Heart right ventricle (tissue), 16 donors: ENCODE measurements around the gene SV2B. TPM values are rescaled to one million over a fixed set of nuclear protein-coding genes. Genes with fewer than 3 reads are reported as not detected.
A peak's percentile ranks its signal among the peaks of the same experiment; 100 is the strongest.

ENCODE experiments used
- ATAC-seq, 8 donors: fragments of 200-7000 bp; cut with Tn5 transposase; one replicate each; pipeline ENCODE4 v1.9.1; 2020; ENCODE audit warnings: mild to moderate bottlenecking in 8 of 8, moderate library complexity in 8 of 8, moderate number of reproducible peaks in 1 of 8
- DNase-seq, 2 donors: peaks; one replicate each; pipeline ENCODE4 v3.0.0-alpha.2; 2020
- H3K27ac ChIP-seq, 10 donors: fragments of 200-600 bp; sonication (generic) in 2 of 10; one replicate each; pipeline versions ENCODE4 v1.5.0 to v1.8.0; 2020 to 2022; ENCODE audit warnings: mild to moderate bottlenecking in 3 of 10
- H3K27me3 ChIP-seq, 7 donors: fragments of 200-600 bp; one replicate each; pipeline ENCODE4 v1.8.0; 2021 to 2022; ENCODE audit warnings: mild to moderate bottlenecking in 2 of 7
- H3K36me3 ChIP-seq, 9 donors: fragments of 200-600 bp; sonication (generic) in 1 of 9; one replicate each; pipeline versions ENCODE4 v1.5.0 to v1.8.0; 2020 to 2022; ENCODE audit warnings: mild to moderate bottlenecking in 2 of 9
- H3K4me1 ChIP-seq, 9 donors: fragments of 200-600 bp; sonication (generic) in 1 of 9; one replicate each; pipeline versions ENCODE4 v1.5.0 to v1.8.0; 2020 to 2022; ENCODE audit warnings: mild to moderate bottlenecking in 4 of 9
- H3K4me3 ChIP-seq, 10 donors: fragments of 200-600 bp; sonication (generic) in 2 of 10; one replicate each; pipeline versions ENCODE4 v1.5.0 to v1.8.0; 2020 to 2022; ENCODE audit warnings: mild to moderate bottlenecking in 7 of 10, moderate library complexity in 2 of 10
- H3K9me3 ChIP-seq, 11 donors: fragments of 200-600 bp in 10 of 11; sonication (generic) in 2 of 11; one replicate each; pipeline versions ENCODE4 v1.5.0 to v1.8.0; 2013 to 2022; ENCODE audit warnings: mild to moderate bottlenecking in 2 of 11, control low read depth in 1 of 11, moderate library complexity in 1 of 11
- CTCF ChIP-seq, 9 donors: fragments of 200-600 bp; sonication (generic) in 2 of 9; IDR thresholded peaks; one replicate each; pipeline versions ENCODE4 v1.5.0 to v1.8.0; 2021 to 2022; ENCODE audit warnings: antibody characterized with exemption in 9 of 9, mild to moderate bottlenecking in 5 of 9, moderate library complexity in 1 of 9
- WGBS, 2 donors: extraction: QIAGEN DNeasy Blood & Tissue Kit; methylation state at CpG; one replicate each; pipeline ENCODE4 v1.1.7; 2013; ENCODE audit warnings: inconsistent platforms in 1 of 2; 5-methylcytosine and 5-hydroxymethylcytosine counted together
- intact Hi-C, 10 donors: fragments of 100-400 bp; cut with DNase I; formaldehyde crosslinking; loops; one replicate each; pipeline versions ENCODE4 v1.11.1 to v1.14.2; 2022
- polyA plus RNA-seq, 2 donors: library from polyadenylated mRNA; stranded (reverse); fragments of 200-250 nt; gene quantifications; one replicate each; pipeline ENCODE4 v1.2.3, GENCODE V29; 2013
- total RNA-seq, 10 donors: library from RNA; stranded (reverse); fragmentation: NEBNext Ultra II Directional in 3 of 10; extraction: Animal tissue kit (Norgen Biotek cat#: 25700) in 3 of 10; gene quantifications; one replicate each; pipeline versions ENCODE4 v1.2.1 to v1.2.4, GENCODE V29; 2021 to 2023
- donor health status: Arrhythmogenic right ventricular cardiomyopathy.
- donor health status: ischemic (EF 13 %, LVEDD 7.1; RV severe dilation, severe dysfunction).
- donor health status: healthy with polysubstance abuse.
- donor health status: DM: no; HTN: yes; CAD: no.
- donor health status: DM: no; HTN: no; CAD: no.
- donor health status: ischemic (EF 25% LVEDD 6.9; RV normal size, moderate dysfunction).
- donor health status: ischemic (EF 25% LVEDD 5.7; RV mildly dilated, moderate dysfunction).
- donor health status: healthy.
- donor health status: DM: yes; HTN: yes; CAD: no.
- donor health status: Ischemic cardiomyopathy.
- donor health status: ischemic (EF 35%, LVEDD 5.7; RV mildly dilated, moderate dysfunction).
- donor health status: nonischemic (EF 11% LVEDD 7.7; RV severe dilation, severe dysfunction).
- donor health status: DM: yes; HTN: yes; CAD: no.
- donor health status: PGD.
- donor health status: ischemic (EF 29% LVEDD 5.4; RV normal size, mild dysfunction).
- donor health status: nonischemic (EF 23%, LVEDD 6.1; RV moderate dilation, normal function).

SV2B gene
- total and polyA plus RNA-seq, 12 donors: 0.29 to 15.7 (median 1.5) TPM

GRCh38 chr15:91258415-91258759 lies 158.3 kb downstream of the SV2B start:
- H3K36me3 ChIP-seq: no peaks in the 10 kb centered on the region
- no peaks in the 10 kb centered on the region for H3K27me3 ChIP-seq
- ATAC-seq: peak in 2 of 8 donors; percentile 12 to 16
- no peak overlapping the region for H3K27ac ChIP-seq
- 58 to 66% methylated on average over 6 of the region's 6 CpGs for WGBS, 2 donors
- no peak overlapping the region for H3K4me3 ChIP-seq
- peaks cover 0 to 18% (median 0%) of the 10 kb centered on the region in 9 donors for H3K4me1 ChIP-seq
- intact Hi-C loops: no loop called here
- H3K9me3 ChIP-seq: no peaks in the 10 kb centered on the region
- DNase-seq: no peak
- peak in 1 of 9 donors; percentile 7 for TF ChIP-seq CTCF (IDR thresholded peaks at IDR 0.05)

GRCh38 chr15:91259077-91259476 lies 159.0 kb downstream of the SV2B start:
- H3K36me3 ChIP-seq: no peaks in the 10 kb centered on the region
- peaks cover 0 to 19% (median 5%) of the 10 kb centered on the region in 9 donors for H3K4me1 ChIP-seq
- ATAC-seq (no peak), DNase-seq (no peak)
- H3K27ac ChIP-seq: no peak overlapping the region
- H3K27me3 ChIP-seq: no peaks in the 10 kb centered on the region
- no peak overlapping the region for H3K4me3 ChIP-seq
- no peak for TF ChIP-seq CTCF (IDR thresholded peaks at IDR 0.05)
- no peaks in the 10 kb centered on the region for H3K9me3 ChIP-seq
- intact Hi-C loops: no loop called here
- WGBS, 2 donors: 77 to 81% methylated on average over 3 of the region's 3 CpGs

- ATAC-seq: no peak
- H3K36me3 ChIP-seq: no peaks in the 10 kb centered on the region
- peaks cover 3 to 39% (median 23%) of the 10 kb centered on the region in 9 donors for H3K4me1 ChIP-seq
- DNase-seq: no peak
- no peak overlapping the region for H3K27ac ChIP-seq
- H3K4me3 ChIP-seq: no peak overlapping the region
- no peak for TF ChIP-seq CTCF (IDR thresholded peaks at IDR 0.05)
- no peaks in the 10 kb centered on the region for H3K9me3 ChIP-seq
- H3K27me3 ChIP-seq: no peaks in the 10 kb centered on the region
- intact Hi-C loops: loop anchor here in 1 of 10 donors (10.0 kb wide), 1 partner anchor 307 kb away; the partner anchor contains the start of gene RCCD1
Measured at GRCh38 chr15:91261345-91261744, 161.3 kb downstream of the SV2B start.

- ATAC-seq (peak; percentile 81 to 95 (median 94)), DNase-seq (peak; percentile 44 to 62)
- no peak for TF ChIP-seq CTCF (IDR thresholded peaks at IDR 0.05)
- Histone ChIP-seq H3K27me3 (no peaks in the 10 kb centered on the region), H3K9me3 (no peaks in the 10 kb centered on the region), H3K27ac (peak overlapping the region in 9 of 10 donors; percentile 42 to 79 (median 62)), H3K4me3 (peak overlapping the region in 7 of 10 donors; percentile 8 to 41 (median 24)), H3K4me1 (peaks cover 3 to 39% (median 23%) of the 10 kb centered on the region in 9 donors), H3K36me3 (no peaks in the 10 kb centered on the region)
- intact Hi-C loops: loop anchor here in 2 of 10 donors (2.0 to 10.0 kb wide), 2 partner anchors 307 to 309 kb away; partner anchors contain the start of gene RCCD1 (in 1 of the 2)
- 34 to 47% methylated on average over 15 of the region's 15 CpGs for WGBS, 2 donors
Measured at GRCh38 chr15:91263632-91264531, 163.8 kb downstream of the SV2B start.
